ENCODE measurements around the gene IFT25.

Gene IFT25

DNA sequence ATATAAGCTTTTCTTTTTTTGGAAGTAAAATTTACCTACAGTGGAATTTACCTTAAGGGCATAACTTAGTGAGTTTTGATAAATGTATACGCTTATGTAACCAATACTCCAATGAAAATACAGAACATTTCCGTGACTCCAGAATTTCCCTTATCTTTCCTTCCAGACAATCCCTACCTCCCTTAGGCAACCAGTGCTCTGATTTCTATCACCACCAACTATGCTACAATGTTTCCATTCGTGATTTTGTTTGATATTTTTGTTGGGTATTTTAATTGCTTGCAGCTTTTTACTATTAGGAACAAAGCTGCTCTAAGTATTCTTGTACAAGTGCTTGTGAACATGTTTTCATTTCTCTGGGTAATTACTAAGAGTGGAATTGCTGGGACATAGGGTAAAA is 14.6 kb downstream of the IFT25 start:
- DNase-seq (ENCODE audit: low spot score): no peak
- FAIRE-seq: no peak

DNA sequence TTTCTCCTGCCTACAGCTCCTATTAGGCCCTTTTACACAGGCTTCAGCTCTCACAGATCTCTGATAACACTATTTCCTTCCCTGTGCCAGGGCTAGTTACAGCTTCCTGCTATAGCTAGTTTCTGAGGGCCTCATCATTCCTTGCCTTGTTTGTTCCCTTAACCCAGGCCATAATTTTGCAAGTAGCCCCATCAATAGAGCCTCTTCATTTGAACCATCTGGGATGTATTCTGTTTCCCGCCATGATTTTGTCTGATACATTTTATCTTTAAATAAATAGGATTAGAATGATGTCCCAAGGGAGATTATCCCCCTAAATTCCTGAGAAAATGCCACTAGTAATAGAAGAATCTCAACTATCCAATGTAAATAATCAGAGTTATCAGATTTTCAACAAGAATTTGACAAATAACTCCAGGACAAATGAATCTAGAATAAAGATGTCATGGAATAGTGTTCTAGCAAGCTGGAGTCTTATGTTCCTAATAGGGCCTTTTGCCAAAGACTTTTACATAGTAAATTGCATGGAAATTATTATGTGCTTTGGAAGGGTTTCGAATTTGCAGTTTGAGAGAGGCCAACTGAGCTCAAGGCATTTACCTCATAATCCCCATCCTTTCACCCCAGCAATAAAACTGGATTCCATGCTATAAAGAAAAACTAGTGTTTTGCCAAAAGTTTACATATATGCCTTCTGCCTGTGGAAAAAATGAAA is 16.1 kb downstream of the IFT25 start:
- FAIRE-seq (no peak), DNase-seq (ENCODE audit: low spot score) (no peak)

DNA sequence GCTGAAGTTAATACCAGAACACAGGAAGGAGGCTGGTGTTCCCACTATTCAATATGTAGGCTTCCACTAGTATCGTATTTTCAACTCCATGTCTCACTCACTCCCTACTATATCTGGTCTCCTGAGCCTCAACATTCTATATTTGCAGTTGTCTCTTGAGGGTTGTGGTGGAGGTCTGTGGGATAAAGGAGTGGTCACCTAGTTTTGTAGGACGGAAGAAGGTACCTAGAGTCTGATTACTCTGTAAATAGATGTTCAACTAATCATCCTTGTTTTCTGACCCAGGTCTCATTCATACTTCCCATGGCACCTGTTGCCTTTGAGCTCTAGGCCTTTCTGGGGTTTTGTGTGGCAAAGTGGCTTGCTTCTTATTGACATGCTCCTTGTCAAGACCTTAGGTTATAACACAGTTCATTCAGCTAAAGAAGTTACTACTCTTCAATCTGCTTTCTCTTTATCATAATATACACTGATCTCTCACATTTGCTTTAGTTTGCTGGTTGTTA is 18.1 kb downstream of the IFT25 start:
- FAIRE-seq (no peak), DNase-seq (ENCODE audit: low spot score) (no peak)

DNA sequence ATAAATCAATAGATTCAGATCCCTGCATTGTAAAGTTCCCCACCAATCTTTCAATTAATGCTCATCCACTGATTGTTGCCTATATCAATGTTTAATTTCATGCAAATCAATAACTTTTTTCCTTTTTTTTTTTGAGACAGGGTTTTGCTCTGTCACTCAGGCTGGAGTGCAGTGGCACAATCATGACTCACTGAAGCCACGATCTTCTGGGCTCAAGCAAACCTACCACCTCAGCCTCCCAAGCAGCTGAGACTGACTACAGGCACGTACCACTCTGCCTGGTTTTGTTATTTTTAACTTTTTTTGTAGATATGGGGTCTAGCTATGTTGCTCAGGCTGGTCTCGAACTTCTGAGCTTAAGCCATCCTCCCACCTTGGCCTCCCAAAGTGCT is 25.8 kb downstream of the IFT25 start:
- FAIRE-seq (peak; percentile 91), DNase-seq (ENCODE audit: low spot score) (peak; percentile 63)

GRCh38 chr1:53918343-53918742 is 27.2 kb downstream of the IFT25 start:
- DNase-seq (ENCODE audit: low spot score): no peak

GRCh38 chr1:53913352-53914033 is 32.0 kb downstream of the IFT25 start:
- DNase-seq (ENCODE audit: low spot score): no peak
- FAIRE-seq: no peak

More at GRCh38 chr1:53918343-53918742, 27.2 kb downstream of the IFT25 start:
- no peak for FAIRE-seq

DNA sequence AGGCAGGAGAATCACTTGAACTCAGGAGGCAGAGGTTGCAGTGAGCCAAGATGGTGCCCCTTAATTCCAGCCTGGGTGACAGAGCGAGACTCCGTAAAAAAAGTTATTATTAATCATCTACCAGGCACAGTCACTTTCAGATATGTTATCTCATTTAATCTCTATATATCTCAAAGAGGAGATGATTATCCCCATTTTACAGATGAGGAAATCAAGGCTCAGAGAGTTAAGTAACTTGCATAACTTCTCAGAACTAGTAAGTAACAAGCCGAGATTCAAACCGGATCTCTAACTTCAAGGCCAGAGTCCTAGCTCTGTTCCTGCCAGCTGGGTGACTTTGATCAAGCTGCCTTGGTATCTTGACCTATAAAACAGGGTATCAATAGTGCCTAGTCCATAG is 34.1 kb downstream of the IFT25 start:
- no peak for FAIRE-seq

GRCh38 chr1:53909946-53910345 is 35.6 kb downstream of the IFT25 start:
- no peak for FAIRE-seq
- no peak for DNase-seq (ENCODE audit: low spot score)

More for the DNA sequence above, 34.1 kb downstream of the IFT25 start:
- no peak for DNase-seq (ENCODE audit: low spot score)

GRCh38 chr1:53906121-53906520 is 39.4 kb downstream of the IFT25 start:
- DNase-seq (ENCODE audit: low spot score): no peak
- FAIRE-seq: no peak

GRCh38 chr1:53905509-53905908 is 40.0 kb downstream of the IFT25 start:
- FAIRE-seq (no peak), DNase-seq (ENCODE audit: low spot score) (no peak)

DNA sequence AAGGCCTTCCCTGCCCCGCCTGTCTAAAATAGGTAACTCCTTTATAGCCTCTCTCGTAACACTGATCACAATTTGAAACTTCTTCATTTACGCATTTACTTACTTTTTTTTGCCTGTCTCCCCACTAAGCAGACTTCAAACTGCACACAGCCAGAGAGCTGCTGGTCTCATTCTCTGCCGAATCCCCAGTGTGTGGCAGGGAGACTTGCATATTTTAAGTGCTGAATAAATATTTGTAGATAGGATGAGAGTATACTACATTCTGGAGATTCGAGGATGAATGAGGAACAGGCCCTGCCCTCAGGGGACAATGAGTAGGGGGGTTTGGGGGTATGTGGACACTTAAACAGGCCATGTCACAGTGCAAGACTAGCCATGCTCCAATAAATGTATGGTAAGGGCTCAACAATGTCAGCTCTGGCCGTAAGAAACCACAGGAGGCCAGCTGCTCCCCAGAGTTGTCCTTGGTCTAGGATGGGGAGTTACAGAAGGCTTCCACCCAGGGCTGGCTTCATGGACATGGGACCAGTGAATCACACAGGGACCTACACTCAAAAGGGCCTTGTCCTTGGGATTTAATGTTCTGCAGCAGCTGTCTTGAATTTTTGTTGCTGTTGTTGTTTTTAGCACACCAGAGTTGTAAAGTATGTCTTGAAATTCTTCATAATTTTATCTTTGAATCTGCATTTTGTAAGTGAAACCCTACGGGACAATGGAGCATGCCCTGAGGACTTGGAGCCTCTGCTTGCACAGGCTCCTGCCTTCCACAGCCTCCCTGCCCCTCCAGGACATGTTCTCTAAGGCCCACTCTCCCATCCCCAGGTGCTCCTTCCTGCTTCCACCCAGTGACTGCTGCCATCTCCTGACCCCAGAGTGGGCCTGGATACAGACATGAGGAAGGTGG is 43.0 kb downstream of the IFT25 start:
- no peak for FAIRE-seq
- DNase-seq (ENCODE audit: low spot score): no peak

DNA sequence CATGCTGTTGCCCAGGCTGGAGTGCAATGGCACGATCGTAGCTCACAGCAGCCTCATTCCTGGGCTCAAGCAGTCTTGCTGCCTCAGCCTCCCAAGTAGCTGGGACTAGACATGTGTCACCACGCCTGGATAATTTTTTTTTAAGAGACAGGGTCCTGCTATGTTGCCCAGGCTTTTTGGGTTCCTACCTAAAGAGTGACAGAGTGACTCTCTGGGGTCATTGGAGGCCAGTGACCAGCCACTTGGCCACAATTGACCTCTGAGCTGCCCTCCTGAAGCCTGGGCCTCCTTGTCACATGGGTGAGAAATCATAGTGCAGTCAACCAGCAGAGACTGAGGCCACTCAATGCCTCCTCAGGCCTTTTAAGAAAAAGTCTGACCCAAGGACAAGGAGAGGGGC is 45.8 kb downstream of the IFT25 start:
- DNase-seq (ENCODE audit: low spot score) (peak; percentile 67), FAIRE-seq (no peak)

GRCh38 chr1:53899206-53899628 is 46.3 kb downstream of the IFT25 start:
- FAIRE-seq (peak; percentile 99), DNase-seq (ENCODE audit: low spot score) (peak; percentile 89)

DNA sequence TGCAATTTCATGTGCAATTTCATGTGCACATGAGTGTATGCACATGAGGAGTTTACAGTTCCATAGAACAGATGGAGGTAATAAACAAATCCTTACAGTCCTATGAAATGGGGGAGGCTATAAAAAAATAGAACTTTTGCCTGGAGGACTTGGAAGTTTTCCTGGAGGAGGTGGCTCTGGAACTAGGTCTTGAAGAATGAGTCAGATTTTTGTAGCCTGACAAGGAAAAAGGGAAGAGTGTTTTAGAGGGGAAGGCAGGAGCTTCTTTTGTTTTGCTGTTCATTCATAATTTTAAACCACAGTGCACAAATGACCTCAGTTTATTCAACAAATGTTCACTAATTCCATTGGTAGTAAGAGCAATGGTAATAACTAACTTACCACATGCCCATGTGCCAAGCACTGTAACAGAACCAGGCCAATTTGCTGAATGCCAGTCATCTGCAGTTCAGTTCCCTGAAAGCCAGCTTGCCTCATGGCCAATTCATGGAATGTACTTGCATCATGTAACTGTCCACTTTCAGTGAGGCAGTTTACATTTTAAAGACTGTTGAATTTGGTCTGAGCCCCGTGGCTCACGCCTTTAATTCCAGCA is 48.8 kb downstream of the IFT25 start:
- DNase-seq (ENCODE audit: low spot score) (peak; percentile 89), FAIRE-seq (peak; percentile 98)

DNA sequence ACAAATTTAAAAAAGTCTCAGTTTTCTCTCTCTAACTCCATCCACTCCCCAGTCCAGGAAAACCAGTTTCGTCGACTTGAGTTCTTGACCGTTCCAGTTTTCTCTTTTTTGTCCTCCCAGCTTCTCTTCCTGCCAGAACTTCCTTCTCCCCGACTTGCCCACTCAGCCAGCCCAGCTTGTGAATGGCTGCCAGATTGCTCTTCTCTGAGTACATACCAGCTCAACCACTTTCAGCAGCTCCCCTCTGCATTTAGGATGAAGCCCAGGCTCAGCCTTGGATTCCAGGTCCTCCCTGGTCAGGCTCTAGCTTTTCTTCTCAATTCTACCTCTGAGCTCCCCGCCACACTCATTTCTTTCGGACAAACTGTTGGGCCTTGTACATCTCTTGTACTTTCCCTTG is 50.1 kb downstream of the IFT25 start:
- DNase-seq (ENCODE audit: low spot score) (no peak), FAIRE-seq (no peak)

GRCh38 chr1:53894644-53895043 is 50.9 kb downstream of the IFT25 start:
- FAIRE-seq (no peak), DNase-seq (ENCODE audit: low spot score) (no peak)

GRCh38 chr1:53893999-53894636 is 51.4 kb downstream of the IFT25 start, which contains the start of gene DIO1:
Gene DIO1, plus strand, starts transcription at chr1:53894187. Its CDS starts 24 bp downstream, at chr1:53894211.
- no peak for DNase-seq (ENCODE audit: low spot score)
- no peak for FAIRE-seq

DNA sequence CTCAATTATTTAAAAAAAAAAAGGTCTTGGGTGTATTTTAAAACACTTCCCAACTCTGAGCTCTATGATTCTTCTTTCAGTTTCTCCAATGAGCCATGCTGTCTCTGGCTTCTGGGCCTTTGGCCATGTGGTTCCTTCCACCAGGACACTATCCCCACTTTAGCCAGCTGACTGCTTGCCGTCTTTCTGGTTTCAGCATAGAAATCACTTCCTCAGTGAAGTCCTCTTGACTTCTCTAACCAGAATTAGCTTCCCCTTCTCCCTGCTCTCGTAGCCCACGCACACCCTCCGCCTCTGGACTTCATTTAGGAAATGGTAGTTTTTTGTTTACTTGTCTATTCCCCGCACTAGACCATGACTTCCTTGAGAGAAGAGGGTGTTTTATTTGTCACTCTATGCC is 52.6 kb downstream of the IFT25 start:
- DNase-seq (ENCODE audit: low spot score) (no peak), FAIRE-seq (no peak)

DNA sequence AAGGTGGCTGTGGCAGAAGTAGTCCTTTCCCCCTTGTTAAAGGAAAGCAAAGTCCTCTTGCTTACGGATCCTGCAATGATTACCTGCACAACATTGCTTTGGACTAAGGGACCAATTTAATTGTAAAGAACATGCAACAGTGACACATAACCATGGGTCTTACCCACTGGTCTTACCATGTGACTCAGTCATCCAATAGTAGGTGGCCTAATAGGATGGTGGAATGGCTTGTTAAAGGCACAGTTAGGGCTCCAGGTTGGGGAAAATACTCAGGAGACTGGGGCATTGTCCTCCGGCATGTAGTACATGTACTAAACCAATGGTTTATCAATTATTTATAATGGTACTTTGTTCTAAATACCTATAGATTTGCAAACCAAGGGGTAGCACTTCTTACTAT is 53.8 kb downstream of the IFT25 start:
- FAIRE-seq (no peak), DNase-seq (ENCODE audit: low spot score) (no peak)

DNA sequence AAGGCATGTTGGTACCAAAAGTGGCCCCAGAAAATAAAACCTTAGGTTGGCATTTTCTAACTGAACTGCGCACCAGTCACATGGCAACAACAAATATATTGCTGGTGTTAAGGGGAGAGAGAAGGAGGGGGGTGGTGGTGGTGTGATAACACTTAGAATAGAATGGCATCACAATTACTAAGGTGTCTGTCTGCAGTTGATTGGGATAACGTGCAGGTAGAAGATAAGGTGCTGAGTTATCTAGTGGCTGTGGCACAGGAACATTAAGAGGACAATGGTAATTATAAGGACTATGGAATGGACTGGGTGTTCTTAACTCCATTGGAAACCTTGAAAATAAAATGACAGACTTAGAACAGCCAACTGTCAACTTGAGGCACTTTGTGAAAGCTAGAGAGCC is 54.5 kb downstream of the IFT25 start:
- FAIRE-seq: no peak

GRCh38 chr1:53890522-53890941 is 55.0 kb downstream of the IFT25 start:
- FAIRE-seq: no peak
- no peak for DNase-seq (ENCODE audit: low spot score)

More for the DNA sequence above, 54.5 kb downstream of the IFT25 start:
- no peak for DNase-seq (ENCODE audit: low spot score)
